K562 (cell line): ENCODE results near the gene KYAT1. TPM values are rescaled to one million over a fixed set of nuclear protein-coding genes. Genes with fewer than 3 reads are reported as not detected.

Experiments used
- CBFA2T2 ChIP-seq: fragments of 450-650 bp; conservative IDR thresholded peaks from 2 replicates; pipeline ENCODE4 v1.6.1; 2017; ENCODE audit warnings: mild to moderate bottlenecking
- CBX3 ChIP-seq, 2 experiments: IDR thresholded peaks; 1 replicate in 1 of 2; 2 replicates in 1 of 2; pipeline ENCODE4 v1.6.1; 2012; ENCODE audit warnings: inconsistent platforms in 2 of 2, low read length in 2 of 2, borderline replicate concordance in 1 of 2, control low read depth in 1 of 2
- DIDO1 ChIP-seq: fragments of 450-650 bp; IDR thresholded peaks from 2 replicates; pipeline ENCODE4 v1.6.1; 2016; ENCODE audit warnings: low read depth, missing biosample characterization, missing genetic modification characterization
- HDGF ChIP-seq: fragments of 450-650 bp; IDR thresholded peaks from 2 replicates; pipeline ENCODE4 v1.6.1; 2016
- ILK ChIP-seq: fragments of 450-650 bp; IDR thresholded peaks from 2 replicates; pipeline ENCODE4 v1.6.1; 2016; ENCODE audit warnings: missing genetic modification characterization, low read depth, mild to moderate bottlenecking, missing compliant biosample characterization, moderate library complexity, borderline replicate concordance
- LARP7 ChIP-seq: fragments of 450-650 bp; IDR thresholded peaks from 2 replicates; pipeline ENCODE4 v1.6.1; 2016
- LCOR ChIP-seq: sonication (generic); formaldehyde crosslinking; IDR thresholded peaks from 2 replicates; pipeline ENCODE4 v1.8.0; 2022; ENCODE audit warnings: mild to moderate bottlenecking, missing genetic modification reagents
- NEUROD1 ChIP-seq: fragments of 150-350 bp; IDR thresholded peaks from 2 replicates; pipeline ENCODE4 v1.6.1; 2014; ENCODE audit warnings: borderline replicate concordance, low read length, low read depth; ENCODE audit not compliant: partially characterized antibody
- NFYB ChIP-seq: IDR thresholded peaks from 2 replicates; pipeline ENCODE4 v1.6.1; 2011; ENCODE audit warnings: mild to moderate bottlenecking, moderate library complexity; ENCODE audit not compliant: insufficient read length; ENCODE audit errors: extremely low read depth
- PML ChIP-seq: IDR thresholded peaks from 2 replicates; pipeline ENCODE4 v1.6.1; 2012; ENCODE audit warnings: low read length, inconsistent platforms
- POLR2H ChIP-seq: IDR thresholded peaks from 2 replicates; pipeline ENCODE4 v1.6.1; 2016; ENCODE audit warnings: missing genetic modification characterization, low read depth, mild to moderate bottlenecking, control low read depth, missing compliant biosample characterization, moderate library complexity
- RBBP5 ChIP-seq: fragments of 200-600 bp; sonication (generic); IDR thresholded peaks from 2 replicates; pipeline ENCODE4 v1.6.1; 2012; ENCODE audit warnings: borderline replicate concordance, mild to moderate bottlenecking, low read length, control low read depth, inconsistent platforms; ENCODE audit not compliant: insufficient read depth, poor library complexity, severe bottlenecking
- SMARCA5 ChIP-seq: fragments of 450-650 bp; IDR thresholded peaks from 2 replicates; pipeline ENCODE4 v1.6.1; 2016
- SMARCB1 ChIP-seq: IDR thresholded peaks from 2 replicates; pipeline ENCODE4 v1.6.1; 2011; ENCODE audit warnings: improper control_type of control experiment, low read depth; ENCODE audit not compliant: insufficient read length
- SMARCE1 ChIP-seq: fragments of 450-650 bp; IDR thresholded peaks from 2 replicates; pipeline ENCODE4 v1.7.1; 2016; ENCODE audit warnings: mild to moderate bottlenecking
- SOX6 ChIP-seq: fragments of 450-650 bp; IDR thresholded peaks from 2 replicates; pipeline ENCODE4 v1.6.1; 2014; ENCODE audit warnings: mild to moderate bottlenecking
- STAG1 ChIP-seq: sonication (generic); formaldehyde crosslinking; IDR thresholded peaks from 2 replicates; pipeline ENCODE4 v1.5.0; 2020; ENCODE audit warnings: missing genetic modification reagents, borderline replicate concordance
- ZBTB26 ChIP-seq: fragments of 450-650 bp; formaldehyde crosslinking; IDR thresholded peaks from 2 replicates; pipeline ENCODE4 v1.4.0; 2022; ENCODE audit warnings: missing genetic modification characterization
- ZNF165 ChIP-seq: fragments of 250-450 bp; sonication (Bioruptor Pico); IDR thresholded peaks from 2 replicates; pipeline ENCODE4 v1.4.0; 2020; ENCODE audit warnings: borderline replicate concordance
- ZNF24 ChIP-seq: fragments of 450-650 bp; IDR thresholded peaks from 2 replicates; pipeline ENCODE4 v1.6.1; 2016
- ZNF444 ChIP-seq: fragments of 250-450 bp; sonication (Bioruptor Pico); IDR thresholded peaks from 2 replicates; pipeline ENCODE4 v1.4.0; 2020; ENCODE audit warnings: mild to moderate bottlenecking, moderate library complexity
- ZNF75A ChIP-seq: fragments of 450-650 bp; formaldehyde crosslinking; IDR thresholded peaks from 2 replicates; pipeline ENCODE4 v1.4.0; 2020; ENCODE audit warnings: mild to moderate bottlenecking
- ZNF77 ChIP-seq: fragments of 250-450 bp; sonication (Bioruptor Pico); IDR thresholded peaks from 2 replicates; pipeline ENCODE4 v1.5.0; 2020
- polyA plus RNA-seq, 8 experiments: library from polyadenylated mRNA; depleted of rRNA in 4 of 8; stranded (reverse) in 5 of 8; unstranded in 3 of 8; fragments of >200 nt; fragmentation: Nextera tagmentation in 2 of 8; fragmentation: Illumina TruSeq in 1 of 8; extraction: Ambion mirVana in 2 of 8; extraction: Trizol in 1 of 8; gene quantifications; 2 replicates each; pipeline versions ENCODE4 v1.2.1 to v1.2.3, GENCODE V29; 2011 to 2014; ENCODE audit warnings: inconsistent platforms in 1 of 8, missing spikeins in 1 of 8
- total RNA-seq, 7 experiments: library from RNA; depleted of rRNA in 6 of 7; stranded (reverse); fragments of >200 nt in 6 of 7; fragmentation: Illumina TruSeq in 2 of 7; extraction: Trizol in 2 of 7; gene quantifications; 2 replicates each; pipeline versions ENCODE4 v1.2.1 to v1.2.3, GENCODE V29; 2011 to 2021; ENCODE audit warnings: low replicate concordance in 1 of 7
- TF ChIP-seq, protein P1 (sequence below): sonication (generic); formaldehyde crosslinking; IDR thresholded peaks from 2 replicates; pipeline ENCODE4 v1.4.0; 2020; ENCODE audit warnings: mild to moderate bottlenecking, missing genetic modification reagents
- TF ChIP-seq, protein P2 (sequence below): fragments of 450-650 bp; IDR thresholded peaks from 2 replicates; pipeline ENCODE4 v1.6.1; 2016; ENCODE audit warnings: antibody characterized with exemption
- TF ChIP-seq, protein P3 (sequence below): sonication (generic); formaldehyde crosslinking; IDR thresholded peaks from 2 replicates; pipeline ENCODE4 v1.5.0; 2020; ENCODE audit warnings: missing genetic modification reagents

KYAT1 gene
- total and polyA plus RNA-seq, 9 of the 15 experiments (the other 6 are each of a cell fraction or from before 2014, with no cell fraction given): 6.4 to 16.8 (median 11.1) TPM

DNA sequence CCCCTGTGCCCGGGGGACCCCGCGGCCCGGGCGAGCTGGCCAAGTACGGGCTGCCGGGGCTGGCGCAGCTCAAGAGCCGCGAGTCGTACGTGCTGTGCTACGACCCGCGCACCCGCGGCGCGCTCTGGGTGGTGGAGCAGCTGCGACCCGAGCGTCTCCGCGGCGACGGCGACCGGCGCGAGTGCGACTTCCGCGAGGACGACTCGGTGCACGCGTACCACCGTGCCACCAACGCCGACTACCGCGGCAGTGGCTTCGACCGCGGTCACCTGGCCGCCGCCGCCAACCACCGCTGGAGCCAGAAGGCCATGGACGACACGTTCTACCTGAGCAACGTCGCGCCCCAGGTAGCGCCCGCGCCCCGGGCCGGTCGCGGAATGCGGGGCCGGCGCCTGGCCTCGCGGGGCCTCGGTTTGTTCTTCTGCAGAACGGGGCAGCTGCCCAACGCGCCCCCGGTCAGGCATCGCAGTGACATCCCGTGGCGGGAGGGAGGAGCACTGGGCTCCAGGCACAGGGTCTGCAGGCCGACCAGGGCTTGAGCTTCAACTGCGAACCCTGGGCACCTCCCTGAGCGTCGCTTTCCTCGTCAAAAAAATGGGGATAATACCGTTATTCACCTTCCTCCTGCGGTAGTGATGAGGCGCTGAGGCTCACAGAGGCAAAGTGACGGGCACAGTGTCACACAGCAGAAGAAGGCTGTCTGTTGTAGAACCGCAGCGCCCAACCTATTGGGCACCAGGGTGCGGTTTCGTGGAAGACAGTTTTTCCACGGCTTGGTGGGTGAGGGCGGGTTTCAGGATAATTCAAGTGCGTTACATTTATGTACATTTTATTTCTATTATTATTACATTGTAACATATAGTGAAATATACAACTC lies 62.7 kb downstream of the KYAT1 start (continued):
- TF ChIP-seq ZNF444 (CRISPR knock-in tag) (no peak), RBBP5 (peak; percentile 88), HDGF (no peak), SMARCA5 (no peak), PML (no peak), STAG1 (CRISPR knock-in tag) (no peak), ZNF75A (CRISPR knock-in tag) (no peak), POLR2H (tag) (no peak), DIDO1 (no peak), SOX6 (no peak), ZBTB26 (no peak), CBFA2T2 (no peak), NEUROD1 (peak; percentile 14), CBX3 (IDR thresholded peaks at IDR 0.05; ENCODE audit: borderline replicate concordance in 1 of 2, low read length in 2 of 2) (no peak), ZNF165 (CRISPR knock-in tag) (no peak), NFYB (no peak), ZNF24 (no peak), ILK (tag) (no peak), LCOR (CRISPR knock-in tag) (no peak), ZNF77 (no peak), LARP7 (no peak), SMARCB1 (no peak), SMARCE1 (no peak)
- TF ChIP-seq, protein P1, sequence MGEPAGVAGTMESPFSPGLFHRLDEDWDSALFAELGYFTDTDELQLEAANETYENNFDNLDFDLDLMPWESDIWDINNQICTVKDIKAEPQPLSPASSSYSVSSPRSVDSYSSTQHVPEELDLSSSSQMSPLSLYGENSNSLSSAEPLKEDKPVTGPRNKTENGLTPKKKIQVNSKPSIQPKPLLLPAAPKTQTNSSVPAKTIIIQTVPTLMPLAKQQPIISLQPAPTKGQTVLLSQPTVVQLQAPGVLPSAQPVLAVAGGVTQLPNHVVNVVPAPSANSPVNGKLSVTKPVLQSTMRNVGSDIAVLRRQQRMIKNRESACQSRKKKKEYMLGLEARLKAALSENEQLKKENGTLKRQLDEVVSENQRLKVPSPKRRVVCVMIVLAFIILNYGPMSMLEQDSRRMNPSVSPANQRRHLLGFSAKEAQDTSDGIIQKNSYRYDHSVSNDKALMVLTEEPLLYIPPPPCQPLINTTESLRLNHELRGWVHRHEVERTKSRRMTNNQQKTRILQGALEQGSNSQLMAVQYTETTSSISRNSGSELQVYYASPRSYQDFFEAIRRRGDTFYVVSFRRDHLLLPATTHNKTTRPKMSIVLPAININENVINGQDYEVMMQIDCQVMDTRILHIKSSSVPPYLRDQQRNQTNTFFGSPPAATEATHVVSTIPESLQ (CRISPR knock-in tag): no peak
- TF ChIP-seq, protein P2, sequence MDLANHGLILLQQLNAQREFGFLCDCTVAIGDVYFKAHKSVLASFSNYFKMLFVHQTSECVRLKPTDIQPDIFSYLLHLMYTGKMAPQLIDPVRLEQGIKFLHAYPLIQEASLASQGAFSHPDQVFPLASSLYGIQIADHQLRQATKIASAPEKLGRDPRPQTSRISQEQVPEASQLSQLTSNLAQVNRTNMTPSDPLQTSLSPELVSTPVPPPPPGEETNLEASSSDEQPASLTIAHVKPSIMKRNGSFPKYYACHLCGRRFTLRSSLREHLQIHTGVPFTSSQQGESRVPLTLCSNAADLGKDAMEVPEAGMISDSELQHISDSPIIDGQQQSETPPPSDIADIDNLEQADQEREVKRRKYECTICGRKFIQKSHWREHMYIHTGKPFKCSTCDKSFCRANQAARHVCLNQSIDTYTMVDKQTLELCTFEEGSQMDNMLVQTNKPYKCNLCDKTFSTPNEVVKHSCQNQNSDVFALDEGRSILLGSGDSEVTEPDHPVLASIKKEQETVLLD: no peak
- TF ChIP-seq, protein P3, sequence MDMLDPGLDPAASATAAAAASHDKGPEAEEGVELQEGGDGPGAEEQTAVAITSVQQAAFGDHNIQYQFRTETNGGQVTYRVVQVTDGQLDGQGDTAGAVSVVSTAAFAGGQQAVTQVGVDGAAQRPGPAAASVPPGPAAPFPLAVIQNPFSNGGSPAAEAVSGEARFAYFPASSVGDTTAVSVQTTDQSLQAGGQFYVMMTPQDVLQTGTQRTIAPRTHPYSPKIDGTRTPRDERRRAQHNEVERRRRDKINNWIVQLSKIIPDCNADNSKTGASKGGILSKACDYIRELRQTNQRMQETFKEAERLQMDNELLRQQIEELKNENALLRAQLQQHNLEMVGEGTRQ (CRISPR knock-in tag): 0 out of 2 replicates have a peak, but pooled peaks have one; percentile 17
